Activated gamma-delta T cell treated with Interleukin-2 at 50 U/mL for 16 hours (primary cell): Measurements from ENCODE around the gene ATP6AP2.
A peak's percentile ranks its signal among the peaks of the same experiment; 100 is the strongest.
"Not testable (repeated sequence)": the region's sequence is repeated elsewhere in the genome, so short reads cannot be mapped to it uniquely, and the experiment has no call there.

Source experiments
- DNase-seq: peaks from one replicate; pipeline ENCODE4 v3.0.0-alpha.2; 2020

The ATP6AP2 gene, protein sequence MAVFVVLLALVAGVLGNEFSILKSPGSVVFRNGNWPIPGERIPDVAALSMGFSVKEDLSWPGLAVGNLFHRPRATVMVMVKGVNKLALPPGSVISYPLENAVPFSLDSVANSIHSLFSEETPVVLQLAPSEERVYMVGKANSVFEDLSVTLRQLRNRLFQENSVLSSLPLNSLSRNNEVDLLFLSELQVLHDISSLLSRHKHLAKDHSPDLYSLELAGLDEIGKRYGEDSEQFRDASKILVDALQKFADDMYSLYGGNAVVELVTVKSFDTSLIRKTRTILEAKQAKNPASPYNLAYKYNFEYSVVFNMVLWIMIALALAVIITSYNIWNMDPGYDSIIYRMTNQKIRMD

DNA sequence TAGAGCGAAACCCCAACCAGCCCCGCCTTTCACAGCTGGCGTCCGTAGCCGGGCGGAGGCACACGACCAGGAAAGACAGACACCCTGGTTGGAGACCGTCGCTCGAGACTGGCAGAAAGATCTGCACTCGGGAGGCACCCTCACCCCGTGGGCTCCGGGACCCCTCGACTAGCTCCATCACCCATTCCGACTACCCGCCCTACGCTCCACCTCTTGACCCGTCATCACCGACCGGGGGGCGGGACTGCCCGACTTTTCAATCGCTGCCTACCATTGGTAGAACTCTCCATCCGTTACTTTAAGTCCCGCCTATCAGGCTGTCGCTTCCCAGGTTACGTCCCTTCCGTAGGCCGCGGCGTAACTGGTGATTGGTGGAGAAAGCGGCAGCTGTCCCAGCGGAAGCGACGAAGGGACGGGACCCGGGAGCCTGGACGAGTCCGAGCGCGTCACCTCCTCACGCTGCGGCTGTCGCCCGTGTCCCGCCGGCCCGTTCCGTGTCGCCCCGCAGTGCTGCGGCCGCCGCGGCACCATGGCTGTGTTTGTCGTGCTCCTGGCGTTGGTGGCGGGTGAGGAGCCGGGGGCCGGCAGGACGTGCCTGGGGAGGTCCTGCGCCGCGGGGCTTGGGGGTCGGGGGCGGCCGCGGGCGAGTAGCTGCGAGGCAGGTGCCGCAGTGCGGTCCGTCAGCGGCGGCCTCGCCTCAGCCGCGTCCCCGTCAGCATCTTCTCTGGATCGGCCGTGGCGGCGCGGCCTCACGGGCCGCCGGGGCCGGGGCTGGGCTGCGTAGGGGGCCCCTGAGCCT is at the start of gene ATP6AP2:
TSS of gene ATP6AP2 (plus strand) at position 434 of the 799 bp plus-strand sequence. CDS start at position 530, 96 bp downstream.
- peak; percentile 86 for DNase-seq

DNA sequence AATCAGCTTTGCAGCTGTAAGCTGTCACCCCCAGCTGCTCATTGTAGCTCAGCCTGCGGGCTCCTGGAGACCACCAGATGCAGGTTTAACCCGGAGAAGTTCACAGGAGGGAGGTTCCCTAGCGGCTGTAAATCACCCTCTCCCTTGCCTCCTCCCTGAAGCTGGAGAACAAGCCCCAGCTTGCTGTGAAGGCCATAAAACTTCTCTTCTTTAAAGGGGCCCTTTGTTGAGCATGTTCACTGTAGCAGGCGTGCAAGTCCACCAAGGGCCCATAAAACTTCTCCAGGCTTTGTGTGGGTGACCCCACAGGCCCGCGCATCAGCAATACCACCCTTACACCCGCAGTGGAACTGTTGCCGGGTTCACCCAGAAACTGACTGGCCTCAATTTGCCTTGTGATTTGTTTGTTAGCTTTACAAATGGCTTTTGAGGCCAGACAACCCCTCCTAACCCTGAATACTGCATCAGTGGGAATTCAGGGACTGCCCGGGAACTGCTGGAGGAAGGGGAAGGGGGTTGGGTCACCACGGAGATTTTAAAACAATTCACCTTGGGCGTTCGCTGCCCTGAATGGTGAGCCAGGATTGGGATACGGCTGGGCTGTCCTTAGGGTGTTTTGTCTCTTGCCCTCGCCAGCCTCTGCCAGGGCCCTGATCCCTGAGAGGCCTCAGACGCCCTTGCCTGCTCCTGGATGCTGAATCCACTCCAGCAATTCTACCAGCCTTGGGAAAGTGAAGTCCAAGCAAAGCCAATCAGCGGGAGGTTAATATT is 49.5 kb upstream of the ATP6AP2 start:
- DNase-seq: no peak

DNA sequence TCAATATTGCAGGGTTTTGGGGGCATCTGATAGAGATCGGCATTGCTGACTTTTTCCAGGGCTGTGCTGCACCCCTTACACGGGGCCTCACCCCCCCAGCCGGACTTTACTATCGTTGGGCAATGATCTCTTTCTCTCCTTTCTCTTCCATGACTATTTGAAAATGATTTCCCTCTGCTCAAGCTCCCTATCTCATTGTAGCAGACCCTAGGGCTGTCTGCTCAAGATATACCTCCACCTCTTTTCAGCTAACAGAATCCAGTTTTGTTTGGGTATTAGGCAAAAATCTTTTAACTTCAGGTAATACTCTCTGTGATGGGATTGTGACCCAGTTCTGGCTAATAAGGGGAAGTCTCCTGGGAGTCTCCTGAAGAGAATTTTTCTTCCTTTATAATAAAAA is 43.5 kb upstream of the ATP6AP2 start:
- DNase-seq: no peak

DNA sequence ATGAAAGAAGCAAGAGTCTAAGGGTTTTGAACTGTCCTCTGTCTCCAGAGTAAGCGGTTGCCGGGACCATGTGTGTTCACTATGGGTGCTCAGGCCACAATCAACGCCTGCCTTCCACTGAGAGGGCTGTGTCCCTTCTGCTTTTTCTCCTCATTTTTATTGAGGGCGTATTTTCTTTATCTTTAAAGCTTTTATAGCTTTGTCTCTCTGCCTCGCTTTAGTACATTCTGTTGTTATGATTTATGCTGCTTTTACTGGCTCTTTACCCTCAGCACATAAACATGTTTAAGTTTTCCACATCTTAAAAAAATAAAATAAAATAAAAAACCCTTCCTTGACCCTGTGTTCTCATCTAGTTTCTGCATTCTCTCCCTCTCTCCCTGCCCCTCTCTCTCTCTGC is 42.4 kb upstream of the ATP6AP2 start:
- DNase-seq: no peak

DNA sequence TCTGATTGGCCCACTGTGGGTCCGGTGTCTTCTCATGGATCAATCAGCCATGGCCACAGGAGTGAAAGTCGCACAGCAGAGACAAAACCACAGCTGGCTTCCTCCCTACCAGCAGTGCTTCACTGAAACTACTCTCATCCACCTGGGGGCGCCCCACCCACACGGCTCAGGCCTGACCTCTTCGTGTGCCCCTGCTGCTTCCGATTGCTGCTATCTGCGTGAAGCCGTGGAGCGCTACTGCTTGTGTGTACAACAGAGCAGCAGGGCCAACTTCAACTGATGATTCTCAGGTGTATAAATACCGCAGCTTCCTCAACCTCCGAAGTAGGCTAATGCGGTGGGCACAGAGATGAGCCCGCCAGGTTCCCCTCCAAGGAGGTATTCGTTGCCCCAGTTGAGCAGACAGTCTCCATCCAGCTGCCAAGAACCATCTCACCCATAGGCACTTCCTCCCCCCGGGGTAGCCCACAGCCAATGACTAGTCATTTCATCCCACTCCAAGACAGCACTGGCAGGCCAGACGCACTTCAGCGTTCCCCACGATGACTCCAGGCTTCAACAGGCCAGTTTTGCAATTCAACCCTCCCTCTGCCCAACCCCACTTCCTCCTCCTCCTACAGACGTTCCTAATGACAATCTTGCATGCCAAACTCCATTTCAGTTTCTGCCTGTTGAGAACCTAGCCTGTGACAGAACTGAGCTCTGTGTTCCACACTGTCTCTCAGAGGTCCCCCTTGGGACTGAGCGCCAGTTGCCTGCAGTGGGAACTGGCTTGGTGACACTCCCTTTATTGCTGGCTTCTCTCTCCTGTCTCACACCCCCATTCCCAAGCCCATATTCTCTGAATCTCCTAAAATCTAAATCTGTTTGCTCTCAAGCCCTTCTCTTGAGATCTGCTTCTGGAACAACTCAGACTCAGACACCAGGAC is 41.3 kb upstream of the ATP6AP2 start:
- DNase-seq: peak; percentile 70

DNA sequence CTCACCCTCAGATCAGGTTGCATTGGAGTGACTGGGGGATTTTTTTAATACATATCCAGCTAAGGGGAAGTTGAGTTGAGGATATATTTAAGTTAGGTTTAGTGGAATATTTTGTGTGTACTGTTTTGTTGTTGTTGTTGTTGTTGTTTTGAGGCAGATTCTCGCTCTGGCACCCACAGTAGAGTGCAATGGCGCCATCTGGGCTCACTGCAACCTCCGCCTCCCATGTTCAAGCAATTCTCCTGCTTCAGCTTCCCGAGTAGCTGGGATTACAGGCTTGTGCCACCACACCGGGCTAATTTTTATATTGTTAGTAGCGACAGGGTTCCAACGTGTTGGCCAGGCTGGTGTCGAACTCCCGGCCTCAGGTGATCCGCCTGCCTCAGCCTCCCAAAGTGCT is 38.6 kb upstream of the ATP6AP2 start:
- DNase-seq: no peak

DNA sequence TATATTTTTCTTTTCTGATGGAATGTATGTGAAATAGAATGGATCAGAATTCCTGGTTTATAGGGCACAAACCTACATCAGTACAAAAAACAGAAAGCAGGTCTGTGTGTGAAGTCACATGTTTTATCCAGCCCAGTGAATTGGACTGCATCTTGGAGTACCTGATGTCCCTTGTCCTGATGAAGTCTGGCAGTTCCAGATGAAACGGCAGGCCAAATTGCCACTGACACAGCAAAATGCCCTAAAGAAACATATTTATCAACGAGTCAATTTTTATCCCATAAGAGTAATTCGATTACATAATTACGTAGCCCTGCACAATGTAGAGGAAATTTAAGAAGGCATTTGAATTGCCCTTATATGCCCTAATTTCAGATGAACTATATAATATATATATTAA is 37.8 kb upstream of the ATP6AP2 start:
- DNase-seq: no peak

DNA sequence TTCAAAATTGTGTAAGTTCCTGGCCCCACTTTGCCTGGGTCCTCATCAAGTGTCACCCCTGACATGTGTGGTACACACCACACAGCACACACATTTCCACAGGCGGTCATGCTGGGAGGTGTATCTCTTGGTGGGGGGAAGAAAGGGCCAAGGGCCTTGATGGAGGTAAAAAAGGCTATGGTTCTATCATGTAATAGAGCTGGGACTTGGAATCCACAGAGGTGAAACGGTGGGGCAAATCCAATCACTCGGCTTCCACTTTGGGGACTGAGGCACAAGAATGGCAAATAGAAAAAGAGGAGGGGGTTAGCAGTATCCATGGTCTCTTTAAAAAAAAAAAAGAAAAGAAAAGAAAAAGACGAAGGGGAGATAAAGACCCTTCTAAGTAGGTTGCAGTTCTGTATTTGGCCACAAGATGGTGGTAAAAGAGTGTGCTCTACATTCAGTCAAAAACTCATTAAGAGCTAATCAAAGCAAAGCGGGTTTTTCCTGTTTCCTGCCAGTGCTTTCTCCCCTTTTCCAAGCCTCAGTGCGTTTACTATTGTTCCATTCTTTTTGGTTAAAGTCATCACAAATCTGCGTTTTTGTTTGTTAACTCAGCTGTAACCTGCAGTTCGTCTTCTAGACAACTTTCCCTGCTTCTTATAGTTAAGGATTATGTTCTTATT is 37.0 kb upstream of the ATP6AP2 start:
- DNase-seq: peak; percentile 7

DNA sequence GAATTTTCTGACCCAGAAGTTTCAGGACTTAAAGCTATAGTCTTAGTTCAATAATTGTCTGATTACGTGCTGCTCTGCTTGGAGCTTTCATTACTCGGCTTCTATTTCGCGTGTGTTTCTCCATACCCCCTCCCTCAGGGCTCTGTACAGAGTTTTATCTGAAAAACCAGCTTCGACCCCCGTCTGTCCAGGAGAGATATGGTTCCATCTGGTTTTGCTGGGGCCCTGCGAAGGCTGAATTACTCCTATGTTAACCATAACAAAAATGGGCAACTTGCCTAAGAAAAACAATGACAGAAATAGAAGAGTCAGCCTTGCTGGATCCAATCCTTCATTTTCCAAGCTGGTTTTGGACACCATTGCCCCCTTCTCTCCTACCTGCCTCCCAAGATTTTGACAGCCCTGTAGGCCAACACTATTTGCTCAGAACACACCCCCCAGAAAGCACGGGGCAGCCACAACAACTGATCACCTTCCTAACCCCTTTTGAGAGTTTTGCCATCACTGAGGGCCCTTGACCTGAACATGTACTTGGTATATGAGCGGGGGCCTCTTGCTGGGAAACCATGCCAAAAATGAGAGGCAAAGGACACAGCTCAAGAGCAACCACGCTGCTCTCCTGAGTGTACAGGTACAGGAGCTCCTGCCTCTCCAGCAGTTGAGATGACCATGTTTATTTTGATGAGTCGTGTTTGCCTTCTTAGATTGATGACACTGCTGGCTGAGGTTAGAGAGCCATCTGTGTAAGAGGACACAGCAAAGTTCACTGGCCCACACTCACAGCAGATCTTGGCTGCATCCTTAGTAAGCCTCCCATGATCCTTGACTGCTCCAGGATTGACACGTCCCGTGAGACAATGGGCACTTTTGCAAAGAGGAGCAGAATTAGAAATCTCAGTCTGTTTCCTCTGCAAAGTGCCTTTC is 36.2 kb upstream of the ATP6AP2 start:
- DNase-seq: no peak

DNA sequence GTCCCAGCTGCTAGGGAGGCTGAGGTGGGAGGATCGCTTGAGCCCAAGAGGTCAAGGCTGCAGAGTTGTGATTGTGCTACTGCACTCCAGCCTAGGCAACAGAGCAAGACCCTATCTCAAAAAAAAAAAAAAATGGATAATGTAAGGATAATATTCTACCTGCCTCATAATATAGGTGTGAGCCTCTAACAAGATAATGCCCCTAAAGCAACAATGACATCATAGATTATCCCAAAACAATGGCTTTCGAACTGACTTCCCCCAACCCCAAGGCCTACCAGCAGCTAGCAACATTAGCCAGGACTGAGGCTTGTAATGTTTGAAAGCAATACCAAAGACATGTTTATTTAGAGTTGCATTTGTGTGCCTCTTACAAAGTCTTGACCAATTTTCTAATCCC is 33.9 kb upstream of the ATP6AP2 start:
- no peak for DNase-seq

DNA sequence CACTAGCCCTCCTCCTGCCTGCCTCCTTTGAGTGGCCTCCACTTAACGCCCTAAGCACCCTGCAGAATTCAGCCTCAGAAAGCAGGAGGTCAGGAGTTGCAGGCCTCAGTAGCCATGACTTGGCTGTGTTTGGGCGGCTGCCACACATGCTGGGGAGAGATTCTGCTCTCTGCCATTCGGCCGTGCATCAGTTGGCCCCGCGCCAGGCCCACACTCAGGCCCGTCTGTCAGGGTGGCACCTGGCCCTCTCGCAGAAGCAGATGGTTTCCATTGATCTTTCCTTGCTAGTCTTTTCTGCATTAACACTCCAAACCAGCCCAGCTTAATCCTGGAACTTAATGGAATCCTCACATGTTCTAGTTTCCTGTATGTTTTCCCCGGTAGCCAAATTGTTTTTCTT is 30.7 kb upstream of the ATP6AP2 start:
- no peak for DNase-seq

DNA sequence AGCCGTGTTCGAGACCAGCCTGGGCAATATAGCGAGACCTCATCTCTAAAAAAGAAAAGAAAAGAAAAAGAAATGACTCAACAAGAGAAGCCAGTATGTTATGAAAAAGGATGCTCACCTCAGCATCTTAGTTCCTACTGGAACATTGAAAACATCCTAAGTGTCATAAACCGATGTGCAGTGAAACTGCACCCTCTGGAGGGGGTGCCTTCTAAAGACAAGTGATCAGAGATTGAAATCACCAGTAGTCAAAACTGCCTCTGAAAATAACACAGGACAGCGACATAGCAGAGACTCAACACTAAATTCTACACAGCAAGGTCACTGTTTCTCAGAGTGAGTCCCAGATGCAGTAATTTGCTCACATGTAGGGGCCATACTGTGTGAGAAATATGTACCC is 28.0 kb upstream of the ATP6AP2 start:
- no peak for DNase-seq

DNA sequence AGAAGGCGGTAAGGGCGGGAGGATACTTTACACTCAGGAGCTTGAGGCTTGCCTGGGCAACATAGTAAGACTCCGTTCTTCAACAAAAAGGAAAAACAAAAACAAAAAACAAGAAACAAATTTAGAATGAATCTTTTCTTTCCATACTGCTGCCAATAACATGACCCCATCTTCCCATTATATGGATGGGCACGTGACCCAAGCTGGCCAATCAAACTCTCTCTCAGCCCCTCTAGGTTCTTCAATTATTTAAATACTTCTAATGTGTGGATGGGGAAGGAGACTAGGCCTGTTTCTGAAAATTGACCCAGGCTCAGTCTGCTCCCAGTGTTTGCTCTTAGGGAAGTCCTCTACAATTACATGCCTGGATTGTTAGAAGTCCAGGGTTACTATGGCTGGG is 22.2 kb upstream of the ATP6AP2 start:
- no peak for DNase-seq

DNA sequence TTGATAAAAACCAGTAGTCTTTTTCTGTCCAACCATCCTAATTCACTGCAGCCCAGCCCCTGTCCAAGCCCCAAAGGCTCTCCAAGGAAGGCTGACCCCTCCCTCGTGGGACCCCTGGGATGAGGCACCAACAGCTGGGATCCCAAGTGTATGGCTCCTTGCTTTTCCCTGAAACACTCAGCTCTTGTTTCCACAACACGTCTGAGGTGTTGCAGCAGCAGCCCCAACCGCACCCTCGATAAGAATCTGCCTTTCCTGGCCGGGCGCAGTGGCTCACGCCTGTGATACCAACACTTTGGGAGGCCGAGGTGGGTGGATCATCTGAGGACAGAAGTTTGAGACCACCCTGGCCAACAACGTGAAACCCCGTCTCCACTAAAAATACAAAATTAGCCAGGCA is 17.0 kb upstream of the ATP6AP2 start:
- no peak for DNase-seq

DNA sequence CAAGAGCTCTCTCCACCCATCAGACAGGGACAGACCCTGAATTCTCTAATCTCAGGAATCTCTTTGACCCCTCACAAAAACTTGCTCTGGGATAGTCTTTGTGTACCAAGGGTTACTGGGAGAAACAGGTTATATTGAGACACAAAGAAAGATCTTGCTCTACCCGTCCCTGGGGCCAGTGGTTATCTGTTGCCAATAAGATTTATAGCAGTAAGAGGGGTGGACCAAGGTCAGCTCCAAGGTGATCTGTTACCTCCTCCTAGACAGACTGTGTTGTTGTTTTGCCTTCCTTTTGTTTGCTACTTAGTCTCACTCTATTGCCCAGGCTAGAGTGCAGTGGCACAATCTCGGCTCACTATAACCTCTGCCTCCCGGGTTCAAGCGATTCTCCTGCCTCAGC is 16.3 kb upstream of the ATP6AP2 start:
- no peak for DNase-seq

DNA sequence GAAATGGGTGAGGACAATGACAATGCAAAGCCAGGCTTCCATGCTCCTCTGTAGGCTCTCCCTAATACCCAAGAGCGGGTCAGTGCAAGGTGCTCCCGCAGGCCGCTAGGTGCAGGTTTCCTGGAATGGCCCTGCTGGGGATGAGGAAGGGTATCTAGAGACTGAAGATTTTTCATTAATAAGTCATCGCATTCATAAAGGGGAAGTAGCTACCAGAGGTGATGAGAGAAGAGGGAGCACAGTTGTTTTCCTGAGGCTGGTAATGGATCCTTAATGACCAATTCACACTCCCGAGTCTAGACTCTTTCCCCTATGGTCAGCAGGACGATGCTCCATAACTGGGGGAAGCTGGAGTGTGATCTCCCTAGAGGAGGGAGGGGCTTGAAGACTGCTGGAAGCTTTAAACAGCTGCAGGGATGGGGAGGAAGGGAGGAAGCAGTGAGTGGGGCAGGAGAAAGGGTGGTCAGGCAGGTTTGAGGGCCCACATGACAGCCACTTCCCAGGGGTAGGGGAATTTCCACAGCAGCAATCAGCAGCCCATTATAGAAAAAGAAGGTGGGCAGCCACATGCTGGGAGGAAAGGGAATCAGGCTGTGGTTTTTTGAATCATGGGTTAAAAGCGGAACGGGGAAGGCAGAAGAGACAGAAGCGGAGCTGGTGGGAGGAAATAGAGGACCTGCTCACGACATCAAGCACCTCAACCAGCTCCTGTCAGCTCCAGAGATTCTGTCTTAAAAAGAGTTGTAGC is 10.2 kb upstream of the ATP6AP2 start:
- DNase-seq: no peak

DNA sequence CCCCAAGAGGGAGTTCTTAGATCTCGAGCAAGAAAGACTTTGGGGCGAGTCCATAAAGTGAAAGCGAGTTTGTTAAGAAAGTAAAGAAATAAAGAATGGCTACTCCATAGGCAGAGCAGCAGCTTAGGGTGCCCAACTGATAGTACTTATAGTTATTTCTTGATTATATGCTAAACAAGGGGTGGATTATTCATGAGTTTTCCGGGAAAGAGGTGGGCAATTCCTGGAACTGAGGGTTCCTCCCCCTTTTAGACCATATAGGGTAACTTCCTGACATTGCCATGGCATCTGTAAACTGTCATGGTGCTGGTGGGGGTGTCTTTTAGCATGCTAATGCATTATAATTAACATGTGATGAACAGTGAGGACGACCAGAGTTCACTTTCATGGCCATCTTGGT is 9.6 kb upstream of the ATP6AP2 start:
- not testable (repeated sequence) for DNase-seq

DNA sequence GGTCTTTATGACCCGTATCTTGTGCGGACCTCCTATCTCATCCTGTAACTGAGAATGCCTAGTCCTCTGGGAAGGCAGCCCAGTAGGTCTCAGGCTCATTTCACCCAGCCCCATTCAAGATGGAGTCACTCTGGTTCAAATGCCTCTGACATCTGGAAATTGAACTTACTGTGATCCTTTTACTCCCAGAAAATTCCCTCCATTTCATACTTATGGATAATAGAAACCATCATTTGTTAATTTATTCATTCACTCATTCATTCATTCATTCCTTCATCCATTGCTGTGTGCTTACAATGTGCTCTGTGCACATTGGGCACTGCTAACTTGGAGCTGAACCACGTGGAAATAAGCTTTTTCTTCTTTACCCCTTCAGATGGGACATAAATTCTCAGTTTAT is 9.2 kb upstream of the ATP6AP2 start:
- DNase-seq: no peak

DNA sequence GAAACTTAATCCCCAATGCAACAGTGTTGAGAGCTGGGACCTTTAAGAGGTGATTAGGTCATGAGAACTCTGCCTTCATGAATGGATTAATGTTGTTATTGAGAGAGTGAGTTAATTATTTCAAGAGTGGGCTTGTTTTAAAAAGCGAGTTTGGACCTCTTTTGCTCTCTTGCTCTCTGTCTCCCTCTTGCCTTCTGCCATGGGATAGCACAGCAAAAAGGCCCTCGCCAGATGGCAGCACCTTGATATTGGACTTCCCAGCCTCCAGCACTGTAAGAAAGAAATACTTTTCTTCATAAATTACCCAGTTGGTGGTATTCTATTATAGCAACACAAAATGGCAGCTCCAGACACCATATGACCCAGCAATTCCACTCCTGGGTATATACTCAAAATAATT is 7.0 kb upstream of the ATP6AP2 start:
- no peak for DNase-seq

DNA sequence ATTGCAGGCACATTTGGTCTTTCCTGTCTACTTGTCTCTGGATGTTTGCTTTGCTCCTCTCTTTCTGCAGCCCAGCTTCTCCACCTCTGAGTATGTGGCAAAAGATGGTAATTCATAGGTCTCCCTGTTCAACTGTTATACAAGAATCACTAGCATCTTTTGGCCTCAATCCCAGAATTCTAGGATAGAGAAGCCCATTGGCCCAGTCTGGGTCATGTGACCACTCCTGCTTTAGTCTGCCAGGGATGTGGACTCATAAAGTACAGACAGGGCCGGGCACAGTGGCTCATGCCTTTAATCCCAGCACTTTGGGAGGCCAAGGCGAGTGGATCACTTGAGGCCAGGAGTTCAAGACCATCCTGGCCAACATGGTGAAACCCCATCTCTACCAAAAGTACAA is 5.4 kb upstream of the ATP6AP2 start:
- not testable (repeated sequence) for DNase-seq
